Ammon's horn (tissue), 1 donor: ENCODE measurements around the gene MAJIN.

Source experiments
- DNase-seq: peaks from one replicate; pipeline ENCODE4 v3.0.0-alpha.2; 2016; ENCODE audit warnings: low spot score

The MAJIN gene

GRCh38 chr11:64892411-64892831 is 79.5 kb downstream of the MAJIN start:
- no peak for DNase-seq

GRCh38 chr11:64891880-64892279 is 80.0 kb downstream of the MAJIN start:
- no peak for DNase-seq

- DNase-seq, result no peak
Measured at GRCh38 chr11:64891215-64891848, 80.6 kb downstream of the MAJIN start.

- no peak for DNase-seq
Measured at GRCh38 chr11:64890522-64890939, 81.4 kb downstream of the MAJIN start.

GRCh38 chr11:64888729-64889511 is 83.0 kb downstream of the MAJIN start:
- no peak for DNase-seq

- no peak for DNase-seq
Measured at GRCh38 chr11:64888406-64888728, 83.5 kb downstream of the MAJIN start.
